Stimulated activated CD4-positive, alpha-beta T cell treated with anti-CD3 and anti-CD28 coated beads, Interleukin-15, amount 100 ng/mL, for 48 hours (primary cell): ENCODE data around the gene PIP5K1C.

Experiments used
- DNase-seq, 2 donors: peaks; one replicate each; pipeline ENCODE4 v3.0.0-alpha.2; 2020; ENCODE audit warnings: low read depth in 2 of 2

PIP5K1C gene

GRCh38 chr19:3694361-3695123 is 5.7 kb downstream of the PIP5K1C start:
- no peak for DNase-seq

- DNase-seq, result no peak
Measured at GRCh38 chr19:3693025-3693925, 7.0 kb downstream of the PIP5K1C start.

GRCh38 chr19:3692141-3693024 is 7.9 kb downstream of the PIP5K1C start:
- DNase-seq, result peak in 1 of 2 donors; percentile 43

- no peak for DNase-seq
Measured at GRCh38 chr19:3691726-3692125, 8.5 kb downstream of the PIP5K1C start.

- DNase-seq, result no peak
Measured at GRCh38 chr19:3691372-3691716, 8.9 kb downstream of the PIP5K1C start.

- no peak for DNase-seq
Measured at GRCh38 chr19:3690551-3691371, 9.5 kb downstream of the PIP5K1C start.

- no peak for DNase-seq
Measured at GRCh38 chr19:3687774-3688706, 12.2 kb downstream of the PIP5K1C start.

GRCh38 chr19:3687393-3687773 is 12.9 kb downstream of the PIP5K1C start:
- DNase-seq, result no peak

GRCh38 chr19:3684817-3685410 is 15.4 kb downstream of the PIP5K1C start:
- DNase-seq, result no peak

- no peak for DNase-seq
Measured at GRCh38 chr19:3684054-3684816, 16.0 kb downstream of the PIP5K1C start.

- DNase-seq, result no peak
Measured at GRCh38 chr19:3683405-3684053, 16.7 kb downstream of the PIP5K1C start.

GRCh38 chr19:3682741-3683404 is 17.4 kb downstream of the PIP5K1C start:
- DNase-seq, result no peak

- no peak for DNase-seq
Measured at GRCh38 chr19:3682286-3682685, 18.0 kb downstream of the PIP5K1C start.

- no peak for DNase-seq
Measured at GRCh38 chr19:3680939-3681338, 19.3 kb downstream of the PIP5K1C start.

GRCh38 chr19:3679581-3679980 is 20.7 kb downstream of the PIP5K1C start:
- DNase-seq, result no peak

- no peak for DNase-seq
Measured at GRCh38 chr19:3679138-3679537, 21.1 kb downstream of the PIP5K1C start.

- no peak for DNase-seq
Measured at GRCh38 chr19:3678188-3678587, 22.1 kb downstream of the PIP5K1C start.
